SK-N-SH treated with all-trans-retinoic acid at 6 μM for 48 hours (cell line): Measurements from ENCODE around the gene KCNG2.

Experiments used
- ATAC-seq: fragments of 200-7000 bp; cut with Tn5 transposase; 3 replicates; pipeline ENCODE4 v1.9.1; 2020; ENCODE audit warnings: mild to moderate bottlenecking, moderate library complexity
- ARNTL ChIP-seq: fragments of 450-650 bp; formaldehyde crosslinking; IDR thresholded peaks from 2 replicates; pipeline ENCODE4 v1.5.0; 2020; ENCODE audit warnings: low read depth, mild to moderate bottlenecking, moderate library complexity, borderline replicate concordance
- BACH2 ChIP-seq: fragments of 250-450 bp; sonication (Bioruptor Pico); IDR thresholded peaks from 2 replicates; pipeline ENCODE4 v1.9.0; 2021; ENCODE audit warnings: mild to moderate bottlenecking, borderline replicate concordance
- CREB5 ChIP-seq: fragments of 250-450 bp; sonication (Bioruptor Pico); IDR thresholded peaks from 2 replicates; pipeline ENCODE4 v1.5.1; 2020; ENCODE audit warnings: low read depth, mild to moderate bottlenecking, moderate library complexity
- GLIS3 ChIP-seq: fragments of 250-450 bp; sonication (Bioruptor Pico); IDR thresholded peaks from 2 replicates; pipeline ENCODE4 v1.5.0; 2020; ENCODE audit warnings: mild to moderate bottlenecking, moderate library complexity
- ISL1 ChIP-seq: fragments of 250-450 bp; sonication (Bioruptor Pico); IDR thresholded peaks from 2 replicates; pipeline ENCODE4 v2.1.2; 2022; ENCODE audit warnings: mild to moderate bottlenecking, moderate library complexity
- OSR1 ChIP-seq: fragments of 250-450 bp; sonication (Bioruptor Pico); IDR thresholded peaks from 2 replicates; pipeline ENCODE4 v1.8.0; 2022; ENCODE audit warnings: moderate library complexity, mild to moderate bottlenecking, inconsistent platforms
- PATZ1 ChIP-seq: fragments of 250-450 bp; sonication (Bioruptor Pico); IDR thresholded peaks from 2 replicates; pipeline ENCODE4 v1.8.0; 2020; ENCODE audit warnings: mild to moderate bottlenecking, moderate library complexity, borderline replicate concordance
- POU6F1 ChIP-seq: fragments of 250-450 bp; sonication (Bioruptor Pico); IDR thresholded peaks from 2 replicates; pipeline ENCODE4 v1.8.0; 2021; ENCODE audit warnings: low read depth, mild to moderate bottlenecking, moderate library complexity, borderline replicate concordance
- RARB ChIP-seq: fragments of 250-450 bp; sonication (Bioruptor Pico); IDR thresholded peaks from 2 replicates; pipeline ENCODE4 v1.8.0; 2021; ENCODE audit warnings: mild to moderate bottlenecking, moderate library complexity
- TCF4 ChIP-seq: fragments of 250-450 bp; sonication (Bioruptor Pico); IDR thresholded peaks from 2 replicates; pipeline ENCODE4 v1.8.0; 2021; ENCODE audit warnings: mild to moderate bottlenecking, moderate library complexity, borderline replicate concordance
- TOX ChIP-seq: fragments of 250-450 bp; sonication (Bioruptor Pico); IDR thresholded peaks from 2 replicates; pipeline ENCODE4 v1.8.0; 2021; ENCODE audit warnings: mild to moderate bottlenecking, moderate library complexity, borderline replicate concordance
- TSHZ2 ChIP-seq: fragments of 250-450 bp; sonication (Bioruptor Pico); IDR thresholded peaks from 2 replicates; pipeline ENCODE4 v1.5.0; 2020; ENCODE audit warnings: mild to moderate bottlenecking, moderate library complexity
- ZC3H10 ChIP-seq: fragments of 250-450 bp; sonication (Bioruptor Pico); IDR thresholded peaks from 2 replicates; pipeline ENCODE4 v1.5.1; 2021; ENCODE audit warnings: mild to moderate bottlenecking, moderate library complexity
- ZFP3 ChIP-seq: fragments of 250-450 bp; sonication (Bioruptor Pico); IDR thresholded peaks from 2 replicates; pipeline ENCODE4 v1.5.0; 2020; ENCODE audit warnings: mild to moderate bottlenecking, moderate library complexity
- ZFP30 ChIP-seq: fragments of 450-650 bp; formaldehyde crosslinking; IDR thresholded peaks from 2 replicates; pipeline ENCODE4 v1.5.0; 2022; ENCODE audit warnings: mild to moderate bottlenecking, moderate library complexity
- ZNF565 ChIP-seq: fragments of 450-650 bp; formaldehyde crosslinking; conservative IDR thresholded peaks from 2 replicates; pipeline ENCODE4 v1.5.0; 2020; ENCODE audit warnings: low read depth, mild to moderate bottlenecking, moderate library complexity
- ZNF70 ChIP-seq: fragments of 450-650 bp; formaldehyde crosslinking; IDR thresholded peaks from 2 replicates; pipeline ENCODE4 v1.5.0; 2020; ENCODE audit warnings: mild to moderate bottlenecking, moderate library complexity

Gene KCNG2

GRCh38 chr18:79902075-79902474 lies 104.3 kb downstream of the KCNG2 start:
- ATAC-seq = no peak
- TF ChIP-seq TCF4 (CRISPR knock-in tag) (no peak), BACH2 (no peak), TOX (CRISPR knock-in tag) (no peak), ZNF565 (CRISPR knock-in tag) (no peak), PATZ1 (CRISPR knock-in tag) (no peak), ISL1 (CRISPR knock-in tag) (no peak), RARB (CRISPR knock-in tag) (no peak), GLIS3 (CRISPR knock-in tag) (no peak), ZC3H10 (CRISPR knock-in tag) (no peak), ARNTL (CRISPR knock-in tag) (no peak), POU6F1 (no peak), CREB5 (no peak), ZNF70 (CRISPR knock-in tag) (no peak)

GRCh38 chr18:79902640-79903039 lies 104.9 kb downstream of the KCNG2 start:
- no peak for TF ChIP-seq RARB (CRISPR knock-in tag)
- TF ChIP-seq ISL1 (CRISPR knock-in tag) = no peak
- no peak for TF ChIP-seq ZC3H10 (CRISPR knock-in tag)
- no peak for TF ChIP-seq ZFP3 (CRISPR knock-in tag)
- TF ChIP-seq PATZ1 (CRISPR knock-in tag) = no peak
- TF ChIP-seq, all 23 proteins: peak for 0
- ATAC-seq = no peak

- no peak for ATAC-seq
Observed at GRCh38 chr18:79903071-79903635, 105.4 kb downstream of the KCNG2 start.

More at GRCh38 chr18:79903071-79903635, 105.4 kb downstream of the KCNG2 start:
- TF ChIP-seq TOX (CRISPR knock-in tag) (no peak), ISL1 (CRISPR knock-in tag) (no peak), ZFP30 (CRISPR knock-in tag) (no peak), PATZ1 (CRISPR knock-in tag) (no peak), BACH2 (no peak), TSHZ2 (CRISPR knock-in tag) (no peak), OSR1 (no peak), ARNTL (CRISPR knock-in tag) (no peak)
